Pons (tissue), 1 donor: Measurements from ENCODE around the gene KSR2.
"Not testable (repeated sequence)": the region's sequence is repeated elsewhere in the genome, so short reads cannot be mapped to it uniquely, and the experiment has no call there.

Experiments used
- DNase-seq: peaks from one replicate; pipeline ENCODE4 v3.0.0-alpha.2; 2016; ENCODE audit warnings: low spot score

The KSR2 gene

GRCh38 chr12:117857139-117857538 lies 111.7 kb downstream of the KSR2 start:
- DNase-seq, result not testable (repeated sequence)

DNA sequence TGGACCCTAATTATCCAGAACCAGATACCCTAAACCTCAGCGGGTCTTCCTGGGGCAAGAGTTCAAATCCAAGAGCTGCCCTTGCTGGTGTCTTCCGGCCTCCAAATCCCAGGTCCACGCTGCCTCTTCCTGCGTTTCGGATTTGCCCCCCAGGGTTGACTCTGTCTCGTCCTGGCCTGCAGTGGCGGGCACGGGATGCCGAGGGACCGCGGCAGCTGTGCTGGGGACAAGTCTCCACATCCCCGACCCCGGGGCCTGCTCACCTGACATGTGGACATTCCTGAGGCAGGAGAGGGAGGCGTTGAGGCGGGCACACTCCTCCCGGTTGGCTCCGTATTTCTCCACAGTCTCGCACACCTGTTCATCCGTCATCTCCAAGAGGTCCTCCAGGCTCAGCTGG lies 113.6 kb downstream of the KSR2 start:
- no peak for DNase-seq

- DNase-seq, result no peak
Observed at GRCh38 chr12:117854339-117855012, 114.3 kb downstream of the KSR2 start.

- no peak for DNase-seq
Observed at GRCh38 chr12:117853600-117853999, 115.2 kb downstream of the KSR2 start.

DNA sequence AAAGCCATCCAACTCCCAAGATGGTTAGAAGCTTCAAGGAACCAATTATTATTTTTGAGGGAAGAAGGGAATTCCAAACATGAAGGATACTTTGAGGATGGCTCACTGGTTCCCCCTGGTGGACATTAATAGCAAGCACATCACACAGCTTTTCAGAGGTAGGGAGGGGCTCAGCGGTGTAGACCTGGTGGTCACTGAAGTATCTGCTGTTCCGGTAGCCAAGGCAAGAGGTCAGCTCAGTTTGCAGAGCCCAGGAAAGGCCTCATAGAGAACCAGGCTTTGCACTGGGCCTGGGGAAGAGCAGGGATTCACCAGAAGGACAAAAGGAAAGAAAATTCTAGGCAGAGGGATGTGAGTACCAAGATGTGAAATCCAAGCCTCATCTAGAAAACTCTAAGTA lies 118.7 kb downstream of the KSR2 start:
- DNase-seq, result peak; percentile 30

- DNase-seq, result no peak
Observed at GRCh38 chr12:117847371-117847770, 121.4 kb downstream of the KSR2 start.

- DNase-seq, result no peak
Observed at GRCh38 chr12:117845271-117845904, 123.4 kb downstream of the KSR2 start.

DNA sequence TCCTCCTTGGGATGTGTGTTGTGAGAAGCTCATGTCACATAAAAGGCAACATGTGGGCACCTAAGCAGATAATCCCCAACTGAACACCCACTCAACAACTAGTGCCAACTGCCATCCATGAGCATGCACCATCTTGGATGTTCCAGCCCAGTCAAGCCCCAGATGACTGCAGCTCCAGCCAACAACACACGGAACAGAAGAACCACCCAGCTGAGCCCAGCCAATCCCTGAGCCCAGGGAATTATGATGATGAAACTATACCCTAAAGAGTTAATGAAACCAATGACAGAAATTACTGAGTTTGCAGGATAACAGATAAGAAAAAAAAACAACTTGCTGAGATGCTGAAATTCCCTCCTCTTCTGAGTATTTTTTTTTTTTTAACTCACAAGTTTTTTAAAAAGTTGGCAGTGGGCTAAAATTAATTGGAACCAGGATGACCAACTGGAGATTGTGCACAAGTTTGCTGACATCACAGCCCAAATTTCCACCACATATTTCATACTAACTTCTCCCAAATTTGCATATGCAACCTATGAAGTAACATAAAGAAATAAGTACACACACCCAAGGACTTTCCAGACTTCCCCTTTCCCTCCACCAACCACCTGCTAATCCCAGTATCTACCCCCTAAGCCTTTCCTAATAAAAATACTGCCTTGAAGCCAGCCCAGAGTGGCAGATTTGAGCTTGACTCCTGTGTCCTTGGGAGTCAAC lies 124.5 kb downstream of the KSR2 start:
- no peak for DNase-seq

- no peak for DNase-seq
Observed at GRCh38 chr12:117842630-117843029, 126.2 kb downstream of the KSR2 start.

GRCh38 chr12:117842220-117842619 lies 126.6 kb downstream of the KSR2 start:
- DNase-seq, result no peak

DNA sequence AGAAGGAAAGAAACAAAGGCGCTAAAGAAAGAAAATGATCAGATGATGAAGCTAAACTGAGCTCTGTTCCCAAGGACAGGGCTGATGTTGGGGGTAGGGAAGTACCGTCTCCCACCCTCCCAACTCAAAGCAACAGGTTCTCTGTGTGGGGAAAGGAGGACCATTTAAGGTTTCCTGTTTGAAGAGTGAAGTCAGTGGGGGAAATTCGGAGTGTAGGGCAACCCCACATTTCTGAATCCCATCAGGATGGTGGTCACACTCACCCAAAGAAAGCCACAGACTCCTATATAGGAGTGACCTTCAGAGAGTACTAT lies 131.1 kb downstream of the KSR2 start:
- no peak for DNase-seq

DNA sequence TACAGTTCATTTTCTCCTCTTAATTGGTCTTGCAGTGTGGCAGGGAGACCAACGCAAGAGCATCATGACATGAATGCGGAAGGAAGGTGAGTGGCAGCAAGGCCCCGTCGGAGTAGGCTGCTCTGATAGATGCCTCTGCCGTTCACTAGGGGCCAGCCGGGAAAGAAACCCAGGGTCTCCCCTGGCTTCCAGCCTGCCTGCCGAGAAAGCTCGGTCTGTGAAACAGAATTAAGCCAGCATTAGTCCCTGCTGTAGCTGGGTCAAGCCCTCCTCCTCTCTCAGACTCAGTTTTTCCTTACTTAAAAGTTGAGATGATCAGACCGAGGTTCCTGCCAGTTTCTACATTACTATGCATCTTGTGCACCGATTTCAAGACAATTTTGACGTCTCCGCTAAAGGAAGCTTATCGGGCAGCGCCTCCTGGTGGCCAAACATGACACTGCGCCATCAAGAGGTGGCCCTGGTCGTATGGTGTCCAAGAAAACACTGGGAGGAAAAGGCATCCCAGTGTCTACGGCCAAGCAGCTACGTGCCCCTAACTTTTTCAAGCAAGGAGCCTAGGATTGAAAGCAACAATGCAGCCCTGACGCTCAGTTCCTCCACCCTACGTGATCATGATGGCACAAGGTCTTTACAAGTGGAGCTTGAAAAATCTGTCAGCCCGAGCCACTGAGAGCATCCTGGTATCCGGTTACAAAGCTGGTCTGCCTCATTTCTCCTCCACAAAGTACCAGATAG lies 131.6 kb downstream of the KSR2 start:
- DNase-seq, result peak; percentile 80

DNA sequence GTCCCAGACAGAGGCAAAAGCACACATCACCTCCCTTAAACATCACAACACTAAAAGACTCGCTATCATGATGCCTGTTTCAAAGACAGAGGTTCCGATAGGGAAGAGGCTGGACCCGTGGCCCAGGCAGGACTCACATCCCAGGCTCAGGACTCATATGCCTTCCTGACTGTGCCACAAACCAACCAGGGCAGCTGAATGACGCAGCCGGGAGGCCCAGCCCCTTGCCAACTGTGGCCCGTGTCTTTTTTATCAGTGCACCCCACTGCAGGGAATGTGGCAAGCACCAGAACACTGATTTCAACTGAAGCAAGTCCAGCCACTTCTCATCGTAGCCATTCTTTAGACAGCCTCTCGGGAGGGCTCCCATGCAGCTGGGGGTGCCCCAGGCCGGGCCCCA lies 132.3 kb downstream of the KSR2 start:
- no peak for DNase-seq

- DNase-seq, result no peak
Observed at GRCh38 chr12:117835156-117835555, 133.6 kb downstream of the KSR2 start.

DNA sequence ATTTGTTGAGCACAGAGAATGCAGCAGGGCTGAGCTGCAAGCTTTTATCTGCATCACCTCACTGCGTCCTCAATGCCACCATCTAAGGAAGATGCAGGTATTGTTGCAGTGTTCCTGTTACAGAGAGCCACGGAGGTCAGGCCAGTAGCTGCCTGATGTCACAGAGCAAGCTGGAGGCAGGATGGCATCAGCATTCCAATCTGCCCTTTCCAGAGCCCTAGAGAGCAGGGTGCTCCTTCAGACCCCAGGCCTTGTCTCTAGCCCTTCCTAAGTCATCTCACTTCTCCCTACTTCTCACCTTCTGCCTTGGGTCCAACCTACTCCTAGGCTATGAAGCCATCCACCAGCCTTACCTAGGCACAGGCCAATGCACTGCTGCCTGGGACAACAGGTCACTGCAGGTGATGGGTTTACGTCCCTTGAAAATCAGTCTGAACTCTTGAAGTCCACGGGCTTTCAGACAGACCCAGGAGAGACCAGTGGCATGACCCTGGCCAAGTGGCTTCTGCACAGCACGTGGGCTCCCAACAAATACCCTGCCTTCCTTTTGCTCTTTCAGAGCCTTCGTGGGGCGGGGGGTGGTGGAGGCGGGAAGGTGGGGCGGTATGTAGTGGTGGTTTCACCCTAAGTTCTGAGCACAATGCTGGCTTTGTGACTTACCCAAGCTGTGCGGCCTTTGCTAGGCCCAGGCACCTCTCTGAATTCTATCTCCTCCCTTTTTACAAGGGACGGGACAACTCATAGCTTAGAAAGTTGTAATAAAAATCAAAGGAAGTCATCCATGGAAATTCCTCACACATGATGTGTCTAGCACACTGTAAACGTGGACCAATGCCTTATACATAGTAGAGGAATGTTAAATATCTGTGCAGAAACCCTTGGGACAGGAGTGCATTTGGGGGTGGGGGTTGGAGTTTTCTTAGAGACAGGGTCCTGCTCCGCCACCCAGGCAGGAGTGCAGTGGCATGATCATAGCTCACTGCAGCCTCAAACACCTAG lies 136.0 kb downstream of the KSR2 start:
- no peak for DNase-seq

DNA sequence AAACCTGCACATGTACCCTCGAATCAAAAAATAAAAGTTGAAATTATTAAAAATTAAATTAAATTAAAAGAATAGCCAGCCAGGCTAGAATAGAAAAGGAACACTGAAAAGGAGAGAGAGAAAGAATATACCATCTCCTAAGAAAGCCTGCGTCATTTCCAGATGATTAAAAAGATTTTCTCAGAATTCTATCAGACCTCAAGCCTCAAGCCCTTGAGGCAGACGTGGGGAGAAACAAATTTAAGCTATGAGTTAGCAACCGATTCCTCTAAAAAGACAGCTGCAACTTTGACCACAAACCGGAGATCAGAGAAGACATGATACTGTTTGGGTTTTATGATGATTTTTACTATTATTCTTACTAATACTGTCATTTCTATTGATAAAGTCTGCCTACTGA lies 138.3 kb downstream of the KSR2 start:
- DNase-seq, result no peak

GRCh38 chr12:117829108-117829507 lies 139.7 kb downstream of the KSR2 start:
- no peak for DNase-seq

GRCh38 chr12:117827660-117828059 lies 141.1 kb downstream of the KSR2 start:
- no peak for DNase-seq

- DNase-seq, result no peak
Observed at GRCh38 chr12:117825827-117826226, 143.0 kb downstream of the KSR2 start.

DNA sequence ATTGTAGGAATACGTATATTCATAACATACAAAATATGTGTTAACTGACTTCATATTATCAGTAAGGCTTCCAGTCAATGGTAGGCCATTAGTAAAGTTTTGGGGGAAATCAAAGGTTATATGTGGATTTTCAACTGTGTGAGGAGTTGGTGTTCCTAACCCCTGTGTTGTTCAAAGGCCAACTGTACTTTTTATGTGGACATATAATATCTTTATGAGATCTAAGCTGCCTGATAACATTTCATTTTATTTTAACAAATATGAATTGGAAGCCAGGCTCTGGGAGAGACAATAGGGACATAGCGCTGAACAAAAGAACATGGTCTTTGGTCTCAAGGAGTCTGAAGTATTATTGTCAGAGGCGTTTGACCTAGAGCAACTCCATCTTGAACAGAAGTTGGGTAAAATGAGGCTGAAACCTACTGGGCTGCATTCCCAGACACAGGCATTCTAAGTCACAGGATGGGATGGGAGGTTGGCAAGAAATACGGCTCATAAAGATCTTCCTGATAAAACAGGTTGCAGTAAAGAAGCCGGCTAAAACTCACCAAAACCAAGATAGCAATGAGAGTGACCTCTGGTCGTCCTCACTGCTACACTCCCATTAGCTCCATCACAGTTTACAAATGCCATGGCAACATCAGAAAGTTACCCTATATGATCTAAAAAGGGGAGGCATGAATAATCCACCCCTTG lies 147.2 kb downstream of the KSR2 start:
- DNase-seq, result no peak
